LNCaP clone FGC (cell line): ENCODE measurements around the gene FSTL4.
A peak's percentile ranks its signal among the peaks of the same experiment; 100 is the strongest.

Experiments
- DNase-seq: peaks from one replicate; pipeline ENCODE4 v3.0.0-alpha.2; 2011; ENCODE audit warnings: low read depth
- H3K4me3 ChIP-seq: 2 replicates; pipeline ENCODE4 v1.5.1; 2011; ENCODE audit warnings: mild to moderate bottlenecking, low read depth, low read length, control low read depth
- TF ChIP-seq, protein P1 (sequence below): IDR thresholded peaks from 2 replicates; pipeline ENCODE4 v1.5.1; 2012; ENCODE audit warnings: mild to moderate bottlenecking; ENCODE audit not compliant: control insufficient read depth, insufficient read depth; ENCODE audit errors: extremely low read depth

The FSTL4 gene

DNA sequence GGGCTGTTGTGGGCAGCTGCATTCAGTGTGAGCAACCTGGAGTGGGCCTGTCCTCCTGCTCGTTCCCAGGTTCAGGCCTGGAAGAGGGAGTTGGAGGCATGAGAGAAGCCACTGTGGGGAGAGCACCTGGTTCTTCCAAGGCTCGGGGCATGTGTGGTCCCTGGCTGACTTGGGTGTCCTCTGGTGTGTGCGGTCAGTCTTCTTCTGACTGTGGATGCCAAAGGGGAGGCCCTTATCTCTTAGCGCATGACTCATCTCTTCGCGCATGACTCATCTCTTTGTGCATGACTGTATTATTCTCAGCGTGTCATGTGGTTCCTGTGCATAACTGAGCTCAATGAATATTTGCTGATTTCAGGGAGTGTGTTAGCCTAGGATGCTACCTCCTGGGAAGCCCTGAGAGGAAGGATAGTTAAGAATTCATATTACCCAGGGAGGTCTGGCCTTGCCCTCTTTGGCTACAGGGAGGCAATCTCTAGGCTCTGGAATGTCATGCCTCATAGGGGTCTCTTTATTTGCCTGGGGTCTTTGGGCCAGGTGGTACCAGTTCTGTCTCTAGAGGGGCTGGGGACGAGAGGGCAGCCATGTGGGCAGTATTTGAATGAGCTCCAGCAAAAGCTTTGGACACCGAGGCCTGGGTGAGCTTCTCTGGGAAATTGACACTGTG lies 371.8 kb downstream of the FSTL4 start:
- DNase-seq, result no peak
- TF ChIP-seq, protein P1, sequence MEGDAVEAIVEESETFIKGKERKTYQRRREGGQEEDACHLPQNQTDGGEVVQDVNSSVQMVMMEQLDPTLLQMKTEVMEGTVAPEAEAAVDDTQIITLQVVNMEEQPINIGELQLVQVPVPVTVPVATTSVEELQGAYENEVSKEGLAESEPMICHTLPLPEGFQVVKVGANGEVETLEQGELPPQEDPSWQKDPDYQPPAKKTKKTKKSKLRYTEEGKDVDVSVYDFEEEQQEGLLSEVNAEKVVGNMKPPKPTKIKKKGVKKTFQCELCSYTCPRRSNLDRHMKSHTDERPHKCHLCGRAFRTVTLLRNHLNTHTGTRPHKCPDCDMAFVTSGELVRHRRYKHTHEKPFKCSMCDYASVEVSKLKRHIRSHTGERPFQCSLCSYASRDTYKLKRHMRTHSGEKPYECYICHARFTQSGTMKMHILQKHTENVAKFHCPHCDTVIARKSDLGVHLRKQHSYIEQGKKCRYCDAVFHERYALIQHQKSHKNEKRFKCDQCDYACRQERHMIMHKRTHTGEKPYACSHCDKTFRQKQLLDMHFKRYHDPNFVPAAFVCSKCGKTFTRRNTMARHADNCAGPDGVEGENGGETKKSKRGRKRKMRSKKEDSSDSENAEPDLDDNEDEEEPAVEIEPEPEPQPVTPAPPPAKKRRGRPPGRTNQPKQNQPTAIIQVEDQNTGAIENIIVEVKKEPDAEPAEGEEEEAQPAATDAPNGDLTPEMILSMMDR, result no peak
- no peak overlapping the region for H3K4me3 ChIP-seq

DNA sequence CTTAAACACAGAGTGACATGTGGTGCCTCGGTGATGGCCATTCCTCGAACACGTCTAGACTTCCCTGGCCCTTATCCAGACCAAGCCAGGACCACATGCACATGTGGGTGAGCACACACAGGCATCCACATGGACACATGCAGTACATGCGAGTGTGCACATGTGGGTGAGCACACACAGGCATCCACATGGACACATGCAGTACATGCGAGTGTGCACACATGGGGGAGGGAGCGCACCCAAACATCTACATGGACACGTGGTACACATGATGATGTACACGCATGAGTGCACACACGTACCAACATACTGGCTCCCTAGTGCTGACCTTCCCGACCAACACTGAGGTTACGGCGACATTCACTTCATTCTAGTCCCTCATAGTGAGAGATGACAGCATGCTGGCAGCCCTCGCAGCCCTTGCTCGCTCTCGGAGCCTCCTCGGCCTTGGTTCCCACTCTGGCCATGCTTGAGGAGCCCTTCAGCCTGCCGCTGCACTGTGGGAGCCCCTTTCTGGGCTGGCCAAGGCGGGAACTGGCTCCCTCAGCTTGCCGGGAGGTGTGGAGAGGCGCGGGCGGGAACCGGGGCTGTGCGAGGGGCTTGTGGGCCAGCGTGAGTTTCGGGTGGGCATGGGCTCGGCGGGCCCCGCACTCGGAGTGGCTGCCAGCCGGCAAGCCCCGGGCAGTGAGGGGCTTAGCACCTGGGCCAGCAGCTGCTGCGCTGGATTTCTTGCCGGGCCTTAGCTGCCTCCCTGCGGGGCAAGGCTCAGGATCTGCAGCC lies 373.7 kb downstream of the FSTL4 start:
- TF ChIP-seq, protein P1, result no peak
- no peak overlapping the region for H3K4me3 ChIP-seq
- DNase-seq, result no peak

DNA sequence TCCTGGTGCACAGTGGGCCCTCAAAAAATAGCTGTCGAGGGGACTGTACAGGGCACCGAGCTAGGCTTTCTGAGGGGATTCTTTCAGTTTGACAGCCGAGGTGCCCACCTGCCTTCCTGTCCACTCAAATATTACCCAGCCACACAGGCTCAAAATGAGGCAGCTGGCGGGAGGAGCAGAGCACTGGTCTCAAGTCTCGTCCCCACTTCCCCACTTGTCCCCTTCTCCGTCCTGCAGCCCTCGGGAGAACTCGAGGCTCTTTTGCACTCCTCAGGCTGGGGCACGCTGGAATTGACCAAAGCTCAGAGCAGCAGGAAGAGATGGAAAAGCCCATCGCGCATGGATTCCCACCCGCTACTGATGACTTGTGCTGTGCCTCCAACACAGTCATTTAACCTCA lies 375.4 kb downstream of the FSTL4 start:
- TF ChIP-seq, protein P1, result no peak
- DNase-seq, result no peak
- no peak overlapping the region for H3K4me3 ChIP-seq

DNA sequence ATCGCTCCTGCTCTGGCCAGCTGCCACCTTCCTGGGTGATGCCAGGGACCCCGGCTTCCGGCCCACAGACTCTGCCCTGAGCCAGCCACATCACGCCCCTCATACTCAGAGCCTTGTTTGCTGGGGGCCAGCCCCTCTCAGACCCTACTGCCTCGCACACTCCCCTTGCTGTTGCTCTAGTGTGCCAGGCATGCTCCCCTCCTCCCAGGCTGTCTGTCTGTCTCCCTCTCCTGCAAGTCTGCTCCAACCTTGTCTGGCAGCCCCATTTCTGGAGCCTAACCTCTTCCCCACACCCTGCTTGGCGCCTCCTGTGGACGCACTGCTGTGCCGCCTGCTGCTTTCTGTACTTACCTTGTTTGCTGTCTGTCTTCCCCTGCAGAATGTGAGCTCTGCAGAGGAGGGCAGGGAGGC lies 375.8 kb downstream of the FSTL4 start:
- DNase-seq, result no peak
- no peak overlapping the region for H3K4me3 ChIP-seq
- TF ChIP-seq, protein P1, result peak; percentile 18; the same call in 1 of the 2 replicates

DNA sequence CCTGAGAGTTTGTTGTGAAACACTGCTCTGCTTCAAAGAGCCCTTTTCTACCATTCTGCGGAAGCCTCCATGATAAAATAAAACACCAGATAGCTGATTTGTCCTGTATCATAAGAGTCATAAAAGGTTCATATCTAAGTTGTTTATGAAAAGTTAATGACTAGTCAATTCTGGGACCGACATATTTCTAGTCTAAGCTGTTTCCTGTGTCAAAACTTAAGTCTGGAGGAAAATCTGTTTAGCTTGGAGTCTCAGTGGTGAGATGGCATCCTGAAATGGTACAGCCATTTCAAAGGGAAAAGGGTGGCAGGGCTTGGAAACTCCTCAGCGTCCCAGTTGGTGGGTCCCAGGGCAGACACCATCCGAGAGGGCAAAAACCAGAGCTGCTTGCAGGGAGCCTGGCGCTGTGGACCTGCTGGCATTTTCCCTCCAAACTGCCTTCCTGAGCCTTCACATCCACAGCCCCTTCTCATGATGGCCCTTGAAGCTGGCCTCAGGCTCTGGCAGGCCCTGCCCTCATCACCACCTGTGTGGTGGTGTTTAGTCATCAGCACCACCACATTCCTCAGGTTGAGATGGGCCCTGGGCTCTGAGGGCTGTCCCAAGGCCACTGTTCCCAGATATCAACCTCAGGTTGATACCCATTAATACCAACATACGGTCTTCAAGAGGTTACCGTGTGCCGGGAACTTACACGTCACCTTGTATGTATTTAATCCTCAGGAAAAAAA lies 376.5 kb downstream of the FSTL4 start:
- no peak for DNase-seq
- no peak overlapping the region for H3K4me3 ChIP-seq
- TF ChIP-seq, protein P1, result no peak

DNA sequence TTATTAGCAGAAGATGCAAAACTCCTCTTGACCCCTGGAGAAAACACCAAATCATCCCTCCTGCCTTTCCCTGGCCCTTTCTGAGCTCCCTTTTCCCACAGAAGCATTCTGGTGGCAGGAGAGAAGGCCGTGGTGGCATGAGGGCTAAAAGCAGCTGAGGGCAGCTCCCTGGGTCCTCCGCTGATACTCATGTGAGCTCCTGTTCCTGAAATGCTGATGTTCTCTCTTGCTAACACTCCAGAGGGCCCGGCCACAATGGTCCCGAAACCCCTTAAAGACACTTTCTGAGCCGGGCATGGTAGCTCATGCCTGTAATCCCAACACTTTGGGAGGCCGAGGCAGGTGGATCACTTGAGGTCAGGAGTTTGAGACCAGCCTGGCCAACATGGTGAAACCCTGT lies 377.4 kb downstream of the FSTL4 start:
- TF ChIP-seq, protein P1, result no peak
- H3K4me3 ChIP-seq, result no peak overlapping the region
- no peak for DNase-seq
